Measurements from ENCODE around the gene PROSER2. TPM values are rescaled to one million over a fixed set of nuclear protein-coding genes. Genes with fewer than 3 reads are reported as not detected.

Gene PROSER2
- total and polyA plus RNA-seq, 2 donors (not counting 1 experiment from before 2014, with no cell fraction given), result 0.07 TPM; not detected in 1

DNA sequence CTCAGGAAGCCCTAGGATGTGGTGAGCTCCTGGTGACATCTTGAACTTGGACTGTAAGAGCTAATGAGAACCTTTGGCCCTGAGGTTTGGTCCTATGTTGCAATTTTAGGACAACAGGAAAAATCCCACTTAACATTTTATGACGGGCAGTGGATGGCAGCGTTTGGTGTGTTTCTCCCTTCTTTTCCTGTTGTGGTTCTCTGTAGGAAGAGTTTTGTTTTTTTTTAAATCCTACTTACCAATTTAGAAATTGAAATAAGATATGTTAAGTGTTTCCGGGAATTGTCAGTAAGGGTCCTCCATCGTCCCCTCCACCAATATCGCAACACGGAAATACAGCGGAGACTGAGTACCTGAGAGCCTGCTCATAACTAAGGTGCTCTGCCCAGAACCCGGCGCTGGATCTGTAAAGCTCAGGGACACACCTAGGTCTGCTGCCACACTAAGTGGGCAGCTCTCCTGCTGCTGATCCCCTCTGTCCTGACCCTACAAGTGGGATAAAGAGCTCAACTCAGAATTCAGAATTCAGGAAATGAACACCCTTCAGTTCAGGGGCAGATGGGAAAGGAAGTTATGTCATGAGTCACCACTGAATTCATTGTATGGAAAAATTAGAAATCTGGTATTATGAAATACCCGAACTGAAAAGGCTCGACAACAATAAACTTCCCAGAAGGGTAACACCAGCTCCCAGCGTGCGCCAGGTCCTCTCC, 9.1 kb upstream of the PROSER2 start:
- no peak for TF ChIP-seq EZH2 (IDR thresholded peaks at IDR 0.05; ENCODE audit: borderline replicate concordance, insufficient read depth, low read depth, low read length, poor library complexity, severe bottlenecking)
- TF ChIP-seq, protein P1, sequence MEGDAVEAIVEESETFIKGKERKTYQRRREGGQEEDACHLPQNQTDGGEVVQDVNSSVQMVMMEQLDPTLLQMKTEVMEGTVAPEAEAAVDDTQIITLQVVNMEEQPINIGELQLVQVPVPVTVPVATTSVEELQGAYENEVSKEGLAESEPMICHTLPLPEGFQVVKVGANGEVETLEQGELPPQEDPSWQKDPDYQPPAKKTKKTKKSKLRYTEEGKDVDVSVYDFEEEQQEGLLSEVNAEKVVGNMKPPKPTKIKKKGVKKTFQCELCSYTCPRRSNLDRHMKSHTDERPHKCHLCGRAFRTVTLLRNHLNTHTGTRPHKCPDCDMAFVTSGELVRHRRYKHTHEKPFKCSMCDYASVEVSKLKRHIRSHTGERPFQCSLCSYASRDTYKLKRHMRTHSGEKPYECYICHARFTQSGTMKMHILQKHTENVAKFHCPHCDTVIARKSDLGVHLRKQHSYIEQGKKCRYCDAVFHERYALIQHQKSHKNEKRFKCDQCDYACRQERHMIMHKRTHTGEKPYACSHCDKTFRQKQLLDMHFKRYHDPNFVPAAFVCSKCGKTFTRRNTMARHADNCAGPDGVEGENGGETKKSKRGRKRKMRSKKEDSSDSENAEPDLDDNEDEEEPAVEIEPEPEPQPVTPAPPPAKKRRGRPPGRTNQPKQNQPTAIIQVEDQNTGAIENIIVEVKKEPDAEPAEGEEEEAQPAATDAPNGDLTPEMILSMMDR (IDR thresholded peaks at IDR 0.05), result no peak

DNA sequence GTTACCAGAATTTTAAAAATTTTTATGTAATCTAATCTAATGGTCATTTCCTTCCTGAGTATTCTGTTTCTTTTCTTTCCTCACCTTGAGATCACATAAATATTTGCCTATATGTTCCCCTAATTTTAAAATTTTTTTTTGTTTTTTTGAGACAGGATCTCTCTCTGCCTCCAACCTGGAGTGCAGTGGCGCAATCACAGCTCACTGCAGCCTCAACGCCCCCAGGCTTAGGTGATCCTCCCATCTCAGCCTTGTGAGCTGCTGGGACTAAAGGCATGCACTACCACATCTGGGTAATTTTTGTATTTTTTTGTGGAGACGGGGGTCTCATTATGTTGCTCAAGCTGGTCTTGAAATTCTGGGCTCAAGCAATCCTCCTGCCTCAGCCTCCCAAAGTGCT, 4.1 kb upstream of the PROSER2 start:
- H3K4me3 Mint-ChIP-seq, result no peak overlapping the region
- no peak overlapping the region for H3K27ac ChIP-seq (ENCODE audit: low read length in 2 of 2)
- no peak overlapping the region for H3K4me2 ChIP-seq (replicated peaks; ENCODE audit: low read depth, low read length, poor library complexity, severe bottlenecking)
- peaks cover 0 to 10% (median 7%) of the 10 kb centered on the region in 4 experiments for H3K27me3 ChIP-seq (replicated peaks in 1 of 4; ENCODE audit: control extremely low read depth in 1 of 4, control insufficient read depth in 3 of 4, insufficient read depth in 4 of 4, low read length in 3 of 4)
- CTCF ChIA-PET, result interaction anchor here (0.7 to 1.9 kb wide), 6 partner anchors 11 to 303 kb away, joined by 3 to 9 read pairs (median 3); no protein-coding TSS in a partner anchor
- H4K20me1 ChIP-seq (ENCODE audit: control insufficient read depth, insufficient read depth, low read length, poor library complexity, severe bottlenecking), result no peaks in the 10 kb centered on the region
- WGBS (ENCODE audit: insufficient coverage), result no CpG with 5 or more reads among the region's 3 CpGs
- H3K36me3 ChIP-seq (replicated peaks in 1 of 2; ENCODE audit: control extremely low read depth in 1 of 2, control insufficient read depth in 1 of 2, extremely low read depth in 1 of 2, insufficient read depth in 2 of 2, low read length in 1 of 2), result no peaks in the 10 kb centered on the region
- peaks cover 4 to 8% of the 10 kb centered on the region in 2 donors for H3K4me1 ChIP-seq (ENCODE audit: control insufficient read depth in 2 of 2, insufficient read depth in 2 of 2, low read length in 2 of 2)
- intact Hi-C loops (cut with micrococcal nuclease), result no loop called here
- no peak overlapping the region for H3K4me3 ChIP-seq (ENCODE audit: control extremely low read depth in 1 of 5, extremely low read depth in 1 of 5, insufficient read depth in 1 of 5, low read depth in 2 of 5, low read length in 4 of 5)
- TF ChIP-seq, protein P1 (IDR thresholded peaks at IDR 0.05), result no peak
- TF ChIP-seq EZH2 (IDR thresholded peaks at IDR 0.05; ENCODE audit: borderline replicate concordance, insufficient read depth, low read depth, low read length, poor library complexity, severe bottlenecking), result no peak
- H3K9me3 Mint-ChIP-seq (ENCODE audit: insufficient read depth), result no peaks in the 10 kb centered on the region
- H2AFZ ChIP-seq (ENCODE audit: insufficient read depth, low read depth, low read length, poor library complexity, severe bottlenecking), result no peak overlapping the region
- peaks cover 5% of the 10 kb centered on the region for H3K4me1 Mint-ChIP-seq
- H3K27ac Mint-ChIP-seq, result no peak overlapping the region
- no peak overlapping the region for H3K9ac ChIP-seq (ENCODE audit: low read length)
- H3K27me3 Mint-ChIP-seq, result peaks cover 24% of the 10 kb centered on the region
- H3K79me2 ChIP-seq (ENCODE audit: control insufficient read depth, insufficient read depth, low read length), result no peaks in the 10 kb centered on the region
- DNase-seq (no peak), ATAC-seq (ENCODE audit: low read depth) (no peak)
- no peaks in the 10 kb centered on the region for H3K9me3 ChIP-seq (ENCODE audit: control extremely low read depth in 1 of 3, control insufficient read depth in 2 of 3, insufficient read depth in 1 of 3, low read length in 2 of 3)
- POLR2A ChIA-PET, result no interaction called here

More for the DNA sequence above, 9.1 kb upstream of the PROSER2 start:
- ChIA-PET POLR2A (no interaction called here), CTCF (no interaction called here)
- no peaks in the 10 kb centered on the region for H3K79me2 ChIP-seq (ENCODE audit: control insufficient read depth, insufficient read depth, low read length)
- DNase-seq, result no peak
- Mint-ChIP-seq H3K4me3 (no peak overlapping the region), H3K27me3 (peaks cover 12% of the 10 kb centered on the region), H3K27ac (no peak overlapping the region), H3K9me3 (ENCODE audit: insufficient read depth) (no peaks in the 10 kb centered on the region), H3K4me1 (no peaks in the 10 kb centered on the region)
- no peaks in the 10 kb centered on the region for H4K20me1 ChIP-seq (ENCODE audit: control insufficient read depth, insufficient read depth, low read length, poor library complexity, severe bottlenecking)
- H3K27me3 ChIP-seq (replicated peaks in 1 of 4; ENCODE audit: control extremely low read depth in 1 of 4, control insufficient read depth in 3 of 4, insufficient read depth in 4 of 4, low read length in 3 of 4), result no peaks in the 10 kb centered on the region
- no peaks in the 10 kb centered on the region for H3K4me1 ChIP-seq (ENCODE audit: control insufficient read depth in 2 of 2, insufficient read depth in 2 of 2, low read length in 2 of 2)
- H3K27ac ChIP-seq (ENCODE audit: low read length in 2 of 2), result no peak overlapping the region
- ATAC-seq (ENCODE audit: low read depth), result no peak
- WGBS (ENCODE audit: insufficient coverage), result 76% methylated on average over 10 of the region's 13 CpGs
- no peak overlapping the region for H3K4me2 ChIP-seq (replicated peaks; ENCODE audit: low read depth, low read length, poor library complexity, severe bottlenecking)
- no peaks in the 10 kb centered on the region for H3K36me3 ChIP-seq (replicated peaks in 1 of 2; ENCODE audit: control extremely low read depth in 1 of 2, control insufficient read depth in 1 of 2, extremely low read depth in 1 of 2, insufficient read depth in 2 of 2, low read length in 1 of 2)
- intact Hi-C loops (cut with micrococcal nuclease), result no loop called here
- no peak overlapping the region for H3K4me3 ChIP-seq (ENCODE audit: control extremely low read depth in 1 of 5, extremely low read depth in 1 of 5, insufficient read depth in 1 of 5, low read depth in 2 of 5, low read length in 4 of 5)
- H3K9me3 ChIP-seq (ENCODE audit: control extremely low read depth in 1 of 3, control insufficient read depth in 2 of 3, insufficient read depth in 1 of 3, low read length in 2 of 3), result no peaks in the 10 kb centered on the region
- no peak overlapping the region for H3K9ac ChIP-seq (ENCODE audit: low read length)
- no peak overlapping the region for H2AFZ ChIP-seq (ENCODE audit: insufficient read depth, low read depth, low read length, poor library complexity, severe bottlenecking)
